ENCODE measurements around the gene RGS7. TPM values are rescaled to one million over a fixed set of nuclear protein-coding genes. Genes with fewer than 3 reads are reported as not detected.

RGS7 gene
- polyA plus RNA-seq, 1 donor (not counting 4 experiments of a cell fraction or from before 2014, with no cell fraction given), result not detected

DNA sequence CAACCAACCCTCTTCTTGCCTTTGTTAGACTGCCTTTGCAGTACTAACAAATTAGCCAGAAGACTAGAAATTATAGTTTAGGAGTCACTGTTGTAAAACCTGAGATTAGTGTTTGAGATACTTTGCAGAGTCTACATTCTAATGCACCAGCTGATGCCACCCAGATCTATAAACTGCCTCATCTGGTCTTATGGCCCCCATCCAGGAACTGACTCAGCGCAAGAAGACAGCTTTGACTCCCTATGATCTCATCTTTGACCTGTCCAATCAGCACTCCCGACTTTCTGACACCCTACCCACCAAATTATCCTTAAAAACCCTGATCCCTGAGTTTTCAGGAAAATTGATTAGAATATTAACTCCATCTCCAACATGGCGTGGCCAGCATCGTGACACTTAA lies 334.6 kb downstream of the RGS7 start:
- Histone ChIP-seq H2AFZ (ENCODE audit: control insufficient read depth, low read length) (no peak overlapping the region), H3K4me3 (ENCODE audit: control insufficient read depth in 2 of 3, extremely low read depth in 1 of 3, insufficient read depth in 2 of 3, low read depth in 1 of 3, low read length in 3 of 3) (no peak overlapping the region), H3K9ac (ENCODE audit: control insufficient read depth, extremely low read depth, insufficient read depth, low read length) (no peak overlapping the region), H3K27ac (ENCODE audit: control insufficient read depth, insufficient read depth, low read length) (no peak overlapping the region), H3K4me2 (ENCODE audit: control insufficient read depth, extremely low read depth, insufficient read depth, low read depth, low read length) (no peak overlapping the region), H3K4me1 (ENCODE audit: control insufficient read depth, extremely low read depth, insufficient read depth, low read length) (no peaks in the 10 kb centered on the region), H3K9me3 (ENCODE audit: control insufficient read depth, low read depth, low read length) (no peaks in the 10 kb centered on the region), H3K27me3 (ENCODE audit: control insufficient read depth, extremely low read depth, insufficient read depth, low read length) (no peaks in the 10 kb centered on the region), H4K20me1 (ENCODE audit: control insufficient read depth, extremely low read depth, insufficient read depth, low read length) (no peaks in the 10 kb centered on the region), H3K79me2 (ENCODE audit: control insufficient read depth, insufficient read depth, low read length) (no peaks in the 10 kb centered on the region), H3K36me3 (ENCODE audit: control insufficient read depth in 2 of 2, extremely low read depth in 1 of 2, insufficient read depth in 2 of 2, low read length in 2 of 2) (no peaks in the 10 kb centered on the region), H3K9me1 (ENCODE audit: control insufficient read depth, extremely low read depth, insufficient read depth, low read length) (no peaks in the 10 kb centered on the region)
- dilution Hi-C loops (cut with MboI; ENCODE audit: extremely low pct_ligation_motif_present, low sequenced_read_pairs), result no loop called here
- DNase-seq (ENCODE audit: low read depth, low spot score) (no peak), FAIRE-seq (no peak)
- TF ChIP-seq EZH2 (IDR thresholded peaks at IDR 0.05; ENCODE audit: low read length), result no peak

DNA sequence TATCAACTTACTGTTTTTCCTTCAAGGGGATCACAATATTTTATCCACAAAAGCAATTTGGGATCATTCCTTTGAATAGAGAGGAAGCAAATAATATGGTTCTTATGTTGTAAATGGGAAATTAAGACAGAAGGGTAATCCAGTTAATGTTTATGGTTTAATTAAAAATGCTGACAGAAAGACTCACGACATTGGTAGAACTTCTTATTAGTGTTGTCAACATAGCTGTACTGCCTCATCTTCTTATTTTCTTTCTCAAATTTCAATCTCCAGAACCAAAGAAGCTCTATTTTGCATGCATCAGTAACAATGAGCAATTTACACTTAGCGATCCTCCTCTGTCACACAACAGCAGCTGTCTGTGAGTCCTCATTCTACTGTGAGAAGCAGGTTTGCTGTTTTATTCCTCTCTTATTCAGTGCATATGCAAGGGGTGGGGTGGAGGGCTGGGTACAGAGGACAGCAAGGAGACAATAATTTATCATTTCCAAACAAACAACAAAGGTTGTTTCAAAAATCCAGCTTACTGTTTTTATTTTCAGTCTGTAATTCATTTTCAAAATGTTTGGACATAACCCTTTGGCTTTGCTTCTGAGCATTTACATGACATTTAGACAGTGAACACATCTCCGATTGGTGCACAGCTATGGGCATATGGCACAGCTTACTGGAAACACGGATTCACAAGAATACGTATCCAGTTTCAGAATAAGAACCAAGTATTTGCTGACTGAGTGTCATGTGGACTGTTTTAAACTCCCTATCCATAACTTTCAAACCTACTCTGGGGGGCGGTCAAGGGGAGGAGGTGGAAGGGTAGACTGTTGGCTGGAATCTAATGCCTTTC lies 335.9 kb downstream of the RGS7 start:
- dilution Hi-C loops (cut with MboI; ENCODE audit: extremely low pct_ligation_motif_present, low sequenced_read_pairs), result no loop called here
- Histone ChIP-seq H4K20me1 (ENCODE audit: control insufficient read depth, extremely low read depth, insufficient read depth, low read length) (no peaks in the 10 kb centered on the region), H3K36me3 (ENCODE audit: control insufficient read depth in 2 of 2, extremely low read depth in 1 of 2, insufficient read depth in 2 of 2, low read length in 2 of 2) (no peaks in the 10 kb centered on the region), H3K4me2 (ENCODE audit: control insufficient read depth, extremely low read depth, insufficient read depth, low read depth, low read length) (no peak overlapping the region), H3K4me3 (ENCODE audit: control insufficient read depth in 2 of 3, extremely low read depth in 1 of 3, insufficient read depth in 2 of 3, low read depth in 1 of 3, low read length in 3 of 3) (no peak overlapping the region), H3K9me3 (ENCODE audit: control insufficient read depth, low read depth, low read length) (no peaks in the 10 kb centered on the region), H3K9me1 (ENCODE audit: control insufficient read depth, extremely low read depth, insufficient read depth, low read length) (no peaks in the 10 kb centered on the region), H3K27ac (ENCODE audit: control insufficient read depth, insufficient read depth, low read length) (no peak overlapping the region), H3K4me1 (ENCODE audit: control insufficient read depth, extremely low read depth, insufficient read depth, low read length) (no peaks in the 10 kb centered on the region), H2AFZ (ENCODE audit: control insufficient read depth, low read length) (no peak overlapping the region), H3K27me3 (ENCODE audit: control insufficient read depth, extremely low read depth, insufficient read depth, low read length) (no peaks in the 10 kb centered on the region), H3K9ac (ENCODE audit: control insufficient read depth, extremely low read depth, insufficient read depth, low read length) (no peak overlapping the region), H3K79me2 (ENCODE audit: control insufficient read depth, insufficient read depth, low read length) (no peaks in the 10 kb centered on the region)
- no peak for FAIRE-seq
- no peak for DNase-seq (ENCODE audit: low read depth, low spot score)
- TF ChIP-seq EZH2 (IDR thresholded peaks at IDR 0.05; ENCODE audit: low read length), result no peak
- TF ChIP-seq, protein P1, sequence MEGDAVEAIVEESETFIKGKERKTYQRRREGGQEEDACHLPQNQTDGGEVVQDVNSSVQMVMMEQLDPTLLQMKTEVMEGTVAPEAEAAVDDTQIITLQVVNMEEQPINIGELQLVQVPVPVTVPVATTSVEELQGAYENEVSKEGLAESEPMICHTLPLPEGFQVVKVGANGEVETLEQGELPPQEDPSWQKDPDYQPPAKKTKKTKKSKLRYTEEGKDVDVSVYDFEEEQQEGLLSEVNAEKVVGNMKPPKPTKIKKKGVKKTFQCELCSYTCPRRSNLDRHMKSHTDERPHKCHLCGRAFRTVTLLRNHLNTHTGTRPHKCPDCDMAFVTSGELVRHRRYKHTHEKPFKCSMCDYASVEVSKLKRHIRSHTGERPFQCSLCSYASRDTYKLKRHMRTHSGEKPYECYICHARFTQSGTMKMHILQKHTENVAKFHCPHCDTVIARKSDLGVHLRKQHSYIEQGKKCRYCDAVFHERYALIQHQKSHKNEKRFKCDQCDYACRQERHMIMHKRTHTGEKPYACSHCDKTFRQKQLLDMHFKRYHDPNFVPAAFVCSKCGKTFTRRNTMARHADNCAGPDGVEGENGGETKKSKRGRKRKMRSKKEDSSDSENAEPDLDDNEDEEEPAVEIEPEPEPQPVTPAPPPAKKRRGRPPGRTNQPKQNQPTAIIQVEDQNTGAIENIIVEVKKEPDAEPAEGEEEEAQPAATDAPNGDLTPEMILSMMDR (optimal IDR thresholded peaks at IDR 0.05 in 1 of 3, IDR thresholded peaks at IDR 0.05 in 1 of 3, conservative IDR thresholded peaks at IDR 0.05 in 1 of 3; ENCODE audit: extremely low read depth in 1 of 3, insufficient read depth in 2 of 3, low read length in 3 of 3), result no peak

All from keratinocyte (primary cell).